HG03097 (cell line): ENCODE results near the gene TBX6.
A peak's percentile ranks its signal among the peaks of the same experiment; 100 is the strongest.

ENCODE experiments used
- ATAC-seq: cut with Tn5 transposase; IDR thresholded peaks from one replicate; pipeline ENCODE4 v1.9.1; 2021; ENCODE audit not compliant: unreplicated experiment, low FRiP score

Gene TBX6

GRCh38 chr16:30066761-30067583 lies 24.8 kb downstream of the TBX6 start:
- ATAC-seq = no peak

DNA sequence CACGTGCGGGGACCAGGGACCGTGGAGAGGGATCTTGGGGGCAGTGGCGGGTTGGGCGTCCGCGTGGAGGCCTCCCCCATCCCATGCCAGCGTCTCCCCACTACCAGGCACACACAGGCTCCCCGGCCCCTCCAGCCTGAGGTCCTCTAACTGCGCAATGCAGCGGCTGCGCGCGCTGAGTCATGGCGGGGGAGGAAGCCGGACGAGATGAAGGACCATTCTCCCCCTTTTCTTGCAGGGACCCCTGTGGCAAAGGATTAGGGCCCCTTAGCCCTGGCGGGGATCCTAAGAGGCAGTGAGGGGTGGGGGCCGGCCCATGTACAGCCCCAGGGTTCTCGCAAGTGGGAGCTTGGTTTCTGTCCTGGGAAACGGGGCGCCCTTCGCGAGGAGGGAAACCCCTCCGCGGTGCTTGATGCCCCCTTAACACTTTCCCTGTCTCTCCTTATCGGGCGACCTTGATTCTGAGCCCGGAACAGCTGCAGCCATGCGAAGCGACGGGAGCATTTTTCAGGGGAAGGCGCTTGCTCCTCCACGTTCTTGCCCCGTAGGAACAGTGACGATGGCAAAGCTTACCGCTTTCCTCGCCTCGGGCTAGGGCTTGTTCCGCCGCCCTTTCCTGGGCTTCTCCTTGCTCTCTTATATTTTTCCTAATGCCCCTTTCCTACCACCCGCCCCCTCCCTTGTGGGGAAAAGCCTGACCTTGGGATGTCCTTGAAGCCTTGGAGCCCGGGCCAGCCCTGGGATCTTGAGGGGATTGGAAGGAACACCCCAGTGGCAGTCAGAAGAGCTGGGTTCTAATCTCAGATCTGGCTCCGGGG lies 25.6 kb downstream of the TBX6 start:
- peak; percentile 2 for ATAC-seq

DNA sequence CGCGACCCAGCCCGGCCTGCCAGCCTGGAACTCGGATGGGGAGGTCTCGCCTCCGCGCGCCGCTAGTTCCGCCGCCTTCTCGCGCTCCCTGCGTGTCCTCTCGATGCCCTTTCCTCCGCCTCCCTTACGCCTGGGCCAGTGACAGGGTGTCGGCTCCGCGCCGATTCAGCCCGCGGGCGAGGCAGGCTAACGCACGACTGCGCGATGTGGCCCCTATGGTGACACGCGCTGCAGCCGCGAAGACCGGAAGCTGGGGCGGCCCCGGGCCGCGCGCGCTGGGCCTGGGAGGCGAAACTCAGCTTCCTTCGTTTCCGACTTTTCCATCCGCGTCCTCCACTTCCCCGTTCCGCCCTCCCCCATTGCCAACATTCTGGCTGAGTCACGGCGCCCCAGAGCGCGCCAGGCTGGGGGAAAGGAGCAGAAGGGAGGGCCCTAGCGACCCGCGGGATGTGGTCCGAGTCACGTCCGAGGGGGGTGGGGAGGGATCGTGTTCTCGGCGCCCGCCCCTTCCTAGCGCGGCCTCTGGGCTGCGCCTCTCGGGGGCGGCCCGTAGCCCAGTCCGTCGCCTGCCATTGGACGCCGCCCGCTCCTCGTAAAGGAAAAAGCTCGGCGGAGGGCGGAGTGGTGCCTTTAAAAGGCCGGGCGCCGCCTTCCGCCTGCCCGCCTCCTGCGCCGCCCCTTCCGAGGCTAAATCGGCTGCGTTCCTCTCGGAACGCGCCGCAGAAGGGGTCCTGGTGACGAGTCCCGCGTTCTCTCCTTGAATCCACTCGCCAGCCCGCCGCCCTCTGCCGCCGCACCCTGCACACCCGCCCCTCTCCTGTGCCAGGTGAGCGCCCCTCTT lies 26.4 kb downstream of the TBX6 start, which contains the start of gene ALDOA:
Gene ALDOA (plus strand): TSS at position 659 of the 841 bp plus-strand sequence. CDS start 1,138 bp downstream, outside the sequence.
- ATAC-seq = peak; percentile 80

GRCh38 chr16:30064729-30065101 lies 27.0 kb downstream of the TBX6 start:
- no peak for ATAC-seq

GRCh38 chr16:30063893-30064728 lies 27.6 kb downstream of the TBX6 start:
- no peak for ATAC-seq

DNA sequence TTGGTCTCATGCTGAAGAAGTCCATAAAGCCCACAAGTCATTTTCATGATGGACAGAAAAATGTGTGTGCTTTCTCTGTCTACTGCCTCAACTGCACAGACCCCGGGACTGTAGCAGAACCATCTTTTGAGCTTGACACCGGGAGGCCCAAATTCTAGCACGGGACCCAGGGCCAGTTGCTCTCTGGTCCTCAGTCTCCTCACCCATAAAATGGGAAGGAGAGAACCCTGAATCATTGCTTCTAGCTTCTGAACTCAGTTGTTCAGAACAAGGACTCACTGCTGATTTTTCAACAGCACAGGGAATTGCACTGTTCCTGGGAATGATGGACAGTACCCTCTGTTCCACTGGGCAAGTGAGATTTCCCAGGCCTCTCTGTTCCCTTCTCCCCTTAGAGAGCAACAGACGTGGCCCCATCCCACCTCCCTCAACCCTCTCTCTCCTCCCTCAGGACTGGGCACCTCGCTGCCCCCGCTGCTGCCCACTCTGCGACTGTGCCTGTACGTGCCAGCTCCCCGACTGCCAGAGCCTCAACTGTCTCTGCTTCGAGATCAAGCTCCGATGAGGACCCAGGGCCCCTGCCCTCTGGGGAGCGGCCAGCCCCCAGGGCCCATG lies 28.3 kb downstream of the TBX6 start:
- no peak for ATAC-seq

- no peak for ATAC-seq
These were observed 30.7 kb downstream of the TBX6 start for GRCh38 chr16:30060836-30061554.

GRCh38 chr16:30060346-30060745 lies 31.4 kb downstream of the TBX6 start:
- ATAC-seq = no peak

DNA sequence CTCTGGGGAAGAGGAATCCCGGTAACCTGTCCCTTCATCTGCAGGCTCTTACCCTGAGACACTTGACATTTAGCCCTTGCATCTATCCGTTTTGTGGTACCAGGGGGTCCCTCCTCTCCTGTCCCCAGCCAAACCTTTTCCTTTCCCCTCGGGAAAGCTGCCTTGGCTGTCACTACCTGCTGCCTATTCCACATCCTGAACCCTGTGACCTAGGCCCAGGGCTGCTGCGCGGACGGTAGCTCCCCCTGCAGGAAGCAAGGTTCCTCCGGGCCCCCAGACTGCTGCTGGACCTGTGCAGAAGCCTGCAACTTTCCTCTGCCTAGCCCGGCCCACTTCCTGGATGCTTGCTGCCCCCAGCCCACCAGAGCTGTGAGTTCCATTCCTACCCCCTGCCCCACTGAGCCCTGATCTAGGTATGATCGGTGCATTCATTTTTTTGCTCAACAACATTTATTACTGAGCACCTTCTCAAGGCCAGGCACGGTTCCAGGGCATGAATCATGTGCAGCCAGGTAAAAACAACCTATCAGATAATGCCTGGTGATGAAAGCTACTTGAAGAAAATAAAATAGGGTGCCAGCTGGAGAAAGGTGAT lies 36.7 kb downstream of the TBX6 start:
- ATAC-seq = no peak

GRCh38 chr16:30054451-30054850 lies 37.3 kb downstream of the TBX6 start:
- no peak for ATAC-seq

- ATAC-seq = no peak
These were observed 38.2 kb downstream of the TBX6 start for GRCh38 chr16:30053376-30054015.

- ATAC-seq = peak; percentile 61
These were observed 38.9 kb downstream of the TBX6 start for GRCh38 chr16:30052671-30053372.

- no peak for ATAC-seq
These were observed 40.2 kb downstream of the TBX6 start for GRCh38 chr16:30051518-30051917.

DNA sequence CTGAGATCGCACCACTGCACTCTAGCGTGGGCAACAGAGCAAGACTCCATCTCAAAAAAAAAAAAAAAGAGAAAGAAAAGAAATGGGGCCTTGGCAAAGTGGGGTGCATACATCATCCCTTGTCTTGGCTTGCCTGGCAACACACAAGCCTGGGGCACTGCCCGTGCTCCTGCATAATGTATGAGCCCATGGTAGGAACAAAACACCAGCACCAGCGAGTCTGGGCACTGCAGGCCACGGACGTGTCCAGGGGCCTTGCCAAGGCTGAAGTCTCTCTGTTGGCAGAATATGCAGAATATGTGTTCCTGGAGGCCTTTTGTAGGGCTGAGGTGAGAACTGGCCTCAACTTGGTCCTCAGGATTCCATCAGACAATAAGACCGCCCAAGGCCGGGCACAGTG lies 41.9 kb downstream of the TBX6 start:
- no peak for ATAC-seq

GRCh38 chr16:30046588-30046987 lies 45.1 kb downstream of the TBX6 start:
- no peak for ATAC-seq

GRCh38 chr16:30046178-30046577 lies 45.5 kb downstream of the TBX6 start:
- ATAC-seq = no peak

DNA sequence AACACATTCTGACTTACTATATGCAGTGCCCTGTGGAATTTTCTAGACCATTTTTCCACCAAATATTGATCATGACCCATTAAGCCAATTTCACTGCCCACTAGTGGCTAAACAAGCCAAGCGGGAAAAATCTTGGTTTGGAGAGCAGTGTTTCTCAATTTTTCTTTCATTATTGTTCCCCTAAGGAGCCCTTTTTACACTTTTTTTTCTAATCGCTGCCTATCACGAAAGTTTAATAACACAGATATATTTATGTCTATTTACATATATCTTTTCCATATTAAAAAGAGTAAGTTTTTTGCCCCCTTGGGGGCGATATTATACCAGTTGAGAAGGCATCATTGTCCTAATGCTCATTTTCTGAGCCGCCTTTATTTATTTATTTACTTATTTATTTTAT lies 49.9 kb downstream of the TBX6 start:
- no peak for ATAC-seq
